GM12878 (cell line): ENCODE data around the gene MEAF6. TPM values are rescaled to one million over a fixed set of nuclear protein-coding genes. Genes with fewer than 3 reads are reported as not detected.

Experiments used
- BHLHE40 ChIP-seq, 2 experiments: fragments of 450-650 bp in 1 of 2; IDR thresholded peaks; 2 replicates each; pipeline ENCODE4 v1.6.1; 2011 to 2017; ENCODE audit warnings: low read depth in 2 of 2, borderline replicate concordance in 1 of 2, improper control_type of control experiment in 1 of 2, low read length in 1 of 2, mild to moderate bottlenecking in 1 of 2
- BRCA1 ChIP-seq: IDR thresholded peaks from 2 replicates; pipeline ENCODE4 v1.6.1; 2011; ENCODE audit warnings: low read depth, low read length, improper control_type of control experiment
- CBFB ChIP-seq: IDR thresholded peaks from 2 replicates; pipeline ENCODE4 v1.6.1; 2016; ENCODE audit warnings: antibody characterized with exemption, low read depth
- HDGF ChIP-seq: fragments of 450-650 bp; IDR thresholded peaks from 2 replicates; pipeline ENCODE4 v1.6.1; 2016; ENCODE audit warnings: antibody characterized with exemption
- LARP7 ChIP-seq: fragments of 450-650 bp; IDR thresholded peaks from 2 replicates; pipeline ENCODE4 v1.6.1; 2017; ENCODE audit warnings: mild to moderate bottlenecking
- MEF2B ChIP-seq: fragments of 450-650 bp; IDR thresholded peaks from 2 replicates; pipeline ENCODE4 v1.6.1; 2018; ENCODE audit warnings: mild to moderate bottlenecking, moderate library complexity; ENCODE audit not compliant: partially characterized antibody, poor library complexity, severe bottlenecking
- MYC ChIP-seq: IDR thresholded peaks from 2 replicates; pipeline ENCODE4 v1.6.1; 2011; ENCODE audit warnings: mild to moderate bottlenecking, low read length, moderate library complexity, inconsistent platforms; ENCODE audit not compliant: insufficient read depth, insufficient replicate concordance, insufficient read length, severe bottlenecking
- NBN ChIP-seq: fragments of 450-650 bp; IDR thresholded peaks from 2 replicates; pipeline ENCODE4 v1.6.1; 2016
- NFYA ChIP-seq: IDR thresholded peaks from 2 replicates; pipeline ENCODE4 v1.6.1; 2011; ENCODE audit warnings: low read depth, mild to moderate bottlenecking, low read length, improper control_type of control experiment, borderline replicate concordance
- NR2F1 ChIP-seq: fragments of 450-650 bp; conservative IDR thresholded peaks from 2 replicates; pipeline ENCODE4 v1.6.1; 2017; ENCODE audit warnings: mild to moderate bottlenecking
- NRF1 ChIP-seq: conservative IDR thresholded peaks from 2 replicates; pipeline ENCODE4 v1.6.1; 2011; ENCODE audit warnings: mild to moderate bottlenecking, low read depth, low read length, improper control_type of control experiment
- PML ChIP-seq: IDR thresholded peaks from 2 replicates; pipeline ENCODE4 v1.6.1; 2012; ENCODE audit warnings: low read length, inconsistent platforms
- POLR2AphosphoS5 ChIP-seq: IDR thresholded peaks from 2 replicates; pipeline ENCODE4 v1.6.1; 2011; ENCODE audit warnings: mild to moderate bottlenecking, low read length, inconsistent platforms
- STAT1 ChIP-seq: fragments of 450-650 bp; conservative IDR thresholded peaks from 2 replicates; pipeline ENCODE4 v1.6.1; 2014; ENCODE audit warnings: antibody characterized with exemption, mild to moderate bottlenecking
- TAF1 ChIP-seq: IDR thresholded peaks from 2 replicates; pipeline ENCODE4 v1.6.1; 2011; ENCODE audit warnings: mild to moderate bottlenecking, low read depth, low read length, borderline replicate concordance
- TCF7 ChIP-seq: IDR thresholded peaks from 2 replicates; pipeline ENCODE4 v1.6.1; 2014; ENCODE audit warnings: antibody characterized with exemption, borderline replicate concordance
- polyA plus RNA-seq, 11 experiments: library from polyadenylated mRNA; depleted of rRNA in 4 of 11; unstranded in 6 of 11; stranded (reverse) in 5 of 11; fragments of >200 nt; fragmentation: Nextera tagmentation in 4 of 11; fragmentation: Illumina TruSeq in 1 of 11; extraction: Ambion mirVana in 4 of 11; extraction: Trizol in 1 of 11; gene quantifications; 1 replicate in 1 of 11; 2 replicates in 10 of 11; pipeline versions ENCODE4 v1.2.1 to v1.2.3, GENCODE V29; 2011 to 2016; ENCODE audit warnings: inconsistent platforms in 2 of 11, missing spikeins in 2 of 11, low read depth in 1 of 11
- total RNA-seq, 4 experiments: library from RNA; depleted of rRNA in 3 of 4; stranded (reverse); fragments of >200 nt in 3 of 4; fragmentation: Illumina TruSeq in 1 of 4; extraction: Trizol in 1 of 4; gene quantifications; 2 replicates each; pipeline versions ENCODE4 v1.2.1 to v1.2.3, GENCODE V29; 2013 to 2021
- TF ChIP-seq, protein P1 (sequence below): fragments of 450-650 bp; formaldehyde crosslinking; IDR thresholded peaks from 2 replicates; pipeline ENCODE4 v1.4.0; 2020; ENCODE audit warnings: mild to moderate bottlenecking, moderate library complexity
- TF ChIP-seq, protein P2 (sequence below): fragments of 450-650 bp; IDR thresholded peaks from 2 replicates; pipeline ENCODE4 v1.6.1; 2014; ENCODE audit warnings: mild to moderate bottlenecking
- TF ChIP-seq, protein P3 (sequence below): IDR thresholded peaks from 2 replicates; pipeline ENCODE4 v1.6.1; 2012; ENCODE audit warnings: low read depth, low read length, improper control_type of control experiment
- TF ChIP-seq, protein P4 (sequence below): IDR thresholded peaks from 2 replicates; pipeline ENCODE4 v1.6.1; 2012; ENCODE audit warnings: low read depth, low read length, improper control_type of control experiment

The MEAF6 gene
- total and polyA plus RNA-seq, 10 of the 15 experiments (the other 5 are each of a cell fraction or from before 2014, with no cell fraction given), result 30.8 to 75.0 (median 58.1) TPM

DNA sequence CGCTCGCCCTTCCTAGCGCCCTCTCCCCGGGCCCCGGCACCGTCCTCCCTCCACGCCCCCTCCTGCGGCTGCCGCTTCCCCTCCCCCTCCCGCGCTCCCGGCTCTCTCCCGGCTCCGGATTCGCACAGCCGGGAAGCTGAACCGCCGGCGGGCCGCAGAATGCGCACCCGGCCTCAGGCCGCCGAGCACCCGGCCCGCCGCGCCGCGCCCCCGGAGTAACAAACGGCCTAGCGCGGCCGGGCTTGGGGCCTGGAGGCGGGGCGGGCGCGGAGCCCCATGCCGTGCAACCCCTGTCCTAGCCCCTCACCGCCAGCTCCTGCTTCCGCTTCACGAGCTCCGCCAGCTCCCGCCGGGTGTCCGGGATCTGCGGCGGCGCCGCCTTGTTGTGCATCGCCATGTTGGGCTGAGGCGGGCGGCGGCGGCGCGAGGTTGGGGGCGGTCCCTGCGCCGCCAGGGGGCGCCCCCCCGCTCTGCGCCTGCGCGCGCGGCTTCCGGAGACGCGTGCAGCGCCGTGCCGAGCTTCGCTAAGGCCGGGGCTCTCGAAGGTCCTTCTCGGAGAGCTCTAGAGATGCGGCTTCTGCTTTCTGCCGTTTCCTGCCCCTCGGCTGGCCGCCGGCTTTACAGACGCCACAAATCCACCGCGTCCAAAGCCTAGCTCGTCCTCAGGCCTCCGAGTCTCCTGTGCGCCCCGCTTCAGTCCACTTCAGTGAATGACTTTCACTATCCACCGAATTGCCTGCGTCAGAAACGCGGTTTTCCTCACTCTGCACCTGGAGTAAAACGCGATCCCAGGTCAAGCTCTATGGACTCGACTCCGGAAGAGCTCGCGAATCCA is at the start of gene MEAF6 (continued):
- TF ChIP-seq MEF2B (no peak), STAT1 (peak; percentile 87; the same call in 1 of the 2 replicates), HDGF (no peak; the same call in 1 of the 2 replicates), NR2F1 (peak; percentile 56; the same call in 1 of the 2 replicates), POLR2AphosphoS5 (peak; percentile 89), LARP7 (peak; percentile 94), NFYA (no peak), TCF7 (no peak), TAF1 (peak; percentile 79), BHLHE40 (IDR thresholded peaks at IDR 0.05; ENCODE audit: borderline replicate concordance in 1 of 2, low read depth in 2 of 2, low read length in 1 of 2) (peak; percentile 81 to 92), NBN (peak; percentile 79), CBFB (0 out of 2 replicates have a peak, but pooled peaks have one; percentile 25), NRF1 (peak; percentile 82), BRCA1 (no peak), MYC (no peak), PML (peak; percentile 70)
- TF ChIP-seq, protein P1, sequence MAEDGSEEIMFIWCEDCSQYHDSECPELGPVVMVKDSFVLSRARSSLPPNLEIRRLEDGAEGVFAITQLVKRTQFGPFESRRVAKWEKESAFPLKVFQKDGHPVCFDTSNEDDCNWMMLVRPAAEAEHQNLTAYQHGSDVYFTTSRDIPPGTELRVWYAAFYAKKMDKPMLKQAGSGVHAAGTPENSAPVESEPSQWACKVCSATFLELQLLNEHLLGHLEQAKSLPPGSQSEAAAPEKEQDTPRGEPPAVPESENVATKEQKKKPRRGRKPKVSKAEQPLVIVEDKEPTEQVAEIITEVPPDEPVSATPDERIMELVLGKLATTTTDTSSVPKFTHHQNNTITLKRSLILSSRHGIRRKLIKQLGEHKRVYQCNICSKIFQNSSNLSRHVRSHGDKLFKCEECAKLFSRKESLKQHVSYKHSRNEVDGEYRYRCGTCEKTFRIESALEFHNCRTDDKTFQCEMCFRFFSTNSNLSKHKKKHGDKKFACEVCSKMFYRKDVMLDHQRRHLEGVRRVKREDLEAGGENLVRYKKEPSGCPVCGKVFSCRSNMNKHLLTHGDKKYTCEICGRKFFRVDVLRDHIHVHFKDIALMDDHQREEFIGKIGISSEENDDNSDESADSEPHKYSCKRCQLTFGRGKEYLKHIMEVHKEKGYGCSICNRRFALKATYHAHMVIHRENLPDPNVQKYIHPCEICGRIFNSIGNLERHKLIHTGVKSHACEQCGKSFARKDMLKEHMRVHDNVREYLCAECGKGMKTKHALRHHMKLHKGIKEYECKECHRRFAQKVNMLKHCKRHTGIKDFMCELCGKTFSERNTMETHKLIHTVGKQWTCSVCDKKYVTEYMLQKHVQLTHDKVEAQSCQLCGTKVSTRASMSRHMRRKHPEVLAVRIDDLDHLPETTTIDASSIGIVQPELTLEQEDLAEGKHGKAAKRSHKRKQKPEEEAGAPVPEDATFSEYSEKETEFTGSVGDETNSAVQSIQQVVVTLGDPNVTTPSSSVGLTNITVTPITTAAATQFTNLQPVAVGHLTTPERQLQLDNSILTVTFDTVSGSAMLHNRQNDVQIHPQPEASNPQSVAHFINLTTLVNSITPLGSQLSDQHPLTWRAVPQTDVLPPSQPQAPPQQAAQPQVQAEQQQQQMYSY, result no peak
- TF ChIP-seq, protein P2, sequence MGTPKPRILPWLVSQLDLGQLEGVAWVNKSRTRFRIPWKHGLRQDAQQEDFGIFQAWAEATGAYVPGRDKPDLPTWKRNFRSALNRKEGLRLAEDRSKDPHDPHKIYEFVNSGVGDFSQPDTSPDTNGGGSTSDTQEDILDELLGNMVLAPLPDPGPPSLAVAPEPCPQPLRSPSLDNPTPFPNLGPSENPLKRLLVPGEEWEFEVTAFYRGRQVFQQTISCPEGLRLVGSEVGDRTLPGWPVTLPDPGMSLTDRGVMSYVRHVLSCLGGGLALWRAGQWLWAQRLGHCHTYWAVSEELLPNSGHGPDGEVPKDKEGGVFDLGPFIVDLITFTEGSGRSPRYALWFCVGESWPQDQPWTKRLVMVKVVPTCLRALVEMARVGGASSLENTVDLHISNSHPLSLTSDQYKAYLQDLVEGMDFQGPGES, result no peak
- TF ChIP-seq, protein P3, sequence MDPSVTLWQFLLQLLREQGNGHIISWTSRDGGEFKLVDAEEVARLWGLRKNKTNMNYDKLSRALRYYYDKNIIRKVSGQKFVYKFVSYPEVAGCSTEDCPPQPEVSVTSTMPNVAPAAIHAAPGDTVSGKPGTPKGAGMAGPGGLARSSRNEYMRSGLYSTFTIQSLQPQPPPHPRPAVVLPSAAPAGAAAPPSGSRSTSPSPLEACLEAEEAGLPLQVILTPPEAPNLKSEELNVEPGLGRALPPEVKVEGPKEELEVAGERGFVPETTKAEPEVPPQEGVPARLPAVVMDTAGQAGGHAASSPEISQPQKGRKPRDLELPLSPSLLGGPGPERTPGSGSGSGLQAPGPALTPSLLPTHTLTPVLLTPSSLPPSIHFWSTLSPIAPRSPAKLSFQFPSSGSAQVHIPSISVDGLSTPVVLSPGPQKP, result peak; percentile 57
- TF ChIP-seq, protein P4, sequence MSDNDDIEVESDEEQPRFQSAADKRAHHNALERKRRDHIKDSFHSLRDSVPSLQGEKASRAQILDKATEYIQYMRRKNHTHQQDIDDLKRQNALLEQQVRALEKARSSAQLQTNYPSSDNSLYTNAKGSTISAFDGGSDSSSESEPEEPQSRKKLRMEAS, result peak; percentile 76; the same call in 1 of the 2 replicates
